Body of pancreas (tissue), 4 donors: ENCODE data around the gene ARMCX6.
"Not testable (repeated sequence)": the region's sequence is repeated elsewhere in the genome, so short reads cannot be mapped to it uniquely, and the experiment has no call there.

ENCODE experiments used
- POLR2A ChIP-seq, 3 donors: fragments of 450-650 bp; IDR thresholded peaks; one replicate each; pipeline ENCODE4 v1.6.1; 2016; ENCODE audit warnings: antibody characterized with exemption in 3 of 3, mild to moderate bottlenecking in 2 of 3
- TF ChIP-seq, protein P1 (sequence below), 7 experiments: fragments of 450-650 bp in 4 of 7; fragments of 200-600 bp in 3 of 7; sonication (generic) in 3 of 7; IDR thresholded peaks; one replicate each; pipeline ENCODE4 v1.5.1; 2016 to 2019; ENCODE audit warnings: antibody characterized with exemption in 7 of 7

DNA sequence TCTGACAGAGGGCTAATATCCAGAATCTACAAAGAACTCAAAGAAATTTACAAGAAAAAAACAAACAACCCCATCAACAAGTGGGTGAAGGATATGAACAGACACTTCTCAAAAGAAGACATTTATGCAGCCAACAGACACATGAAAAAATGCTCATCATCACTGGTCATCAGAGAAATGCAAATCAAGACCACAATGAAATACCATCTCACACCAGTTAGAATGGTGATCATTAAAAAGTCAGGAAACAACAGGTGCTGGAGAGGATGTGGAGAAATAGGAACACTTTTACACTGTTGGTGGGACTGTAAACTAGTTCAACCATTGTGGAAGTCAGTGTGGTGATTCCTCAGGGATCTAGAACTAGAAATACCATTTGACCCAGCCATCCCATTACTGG, 29.9 kb upstream of the ARMCX6 start:
- TF ChIP-seq, protein P1, sequence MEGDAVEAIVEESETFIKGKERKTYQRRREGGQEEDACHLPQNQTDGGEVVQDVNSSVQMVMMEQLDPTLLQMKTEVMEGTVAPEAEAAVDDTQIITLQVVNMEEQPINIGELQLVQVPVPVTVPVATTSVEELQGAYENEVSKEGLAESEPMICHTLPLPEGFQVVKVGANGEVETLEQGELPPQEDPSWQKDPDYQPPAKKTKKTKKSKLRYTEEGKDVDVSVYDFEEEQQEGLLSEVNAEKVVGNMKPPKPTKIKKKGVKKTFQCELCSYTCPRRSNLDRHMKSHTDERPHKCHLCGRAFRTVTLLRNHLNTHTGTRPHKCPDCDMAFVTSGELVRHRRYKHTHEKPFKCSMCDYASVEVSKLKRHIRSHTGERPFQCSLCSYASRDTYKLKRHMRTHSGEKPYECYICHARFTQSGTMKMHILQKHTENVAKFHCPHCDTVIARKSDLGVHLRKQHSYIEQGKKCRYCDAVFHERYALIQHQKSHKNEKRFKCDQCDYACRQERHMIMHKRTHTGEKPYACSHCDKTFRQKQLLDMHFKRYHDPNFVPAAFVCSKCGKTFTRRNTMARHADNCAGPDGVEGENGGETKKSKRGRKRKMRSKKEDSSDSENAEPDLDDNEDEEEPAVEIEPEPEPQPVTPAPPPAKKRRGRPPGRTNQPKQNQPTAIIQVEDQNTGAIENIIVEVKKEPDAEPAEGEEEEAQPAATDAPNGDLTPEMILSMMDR (IDR thresholded peaks at IDR 0.05), result not testable (repeated sequence)
- not testable (repeated sequence) for TF ChIP-seq POLR2A (IDR thresholded peaks at IDR 0.05)
